ENCODE measurements around the gene ASCL2. TPM values are rescaled to one million over a fixed set of nuclear protein-coding genes. Genes with fewer than 3 reads are reported as not detected.

The ASCL2 gene
- total and polyA plus RNA-seq, 2 donors (not counting 3 experiments of a cell fraction or from before 2014, with no cell fraction given) = not detected

DNA sequence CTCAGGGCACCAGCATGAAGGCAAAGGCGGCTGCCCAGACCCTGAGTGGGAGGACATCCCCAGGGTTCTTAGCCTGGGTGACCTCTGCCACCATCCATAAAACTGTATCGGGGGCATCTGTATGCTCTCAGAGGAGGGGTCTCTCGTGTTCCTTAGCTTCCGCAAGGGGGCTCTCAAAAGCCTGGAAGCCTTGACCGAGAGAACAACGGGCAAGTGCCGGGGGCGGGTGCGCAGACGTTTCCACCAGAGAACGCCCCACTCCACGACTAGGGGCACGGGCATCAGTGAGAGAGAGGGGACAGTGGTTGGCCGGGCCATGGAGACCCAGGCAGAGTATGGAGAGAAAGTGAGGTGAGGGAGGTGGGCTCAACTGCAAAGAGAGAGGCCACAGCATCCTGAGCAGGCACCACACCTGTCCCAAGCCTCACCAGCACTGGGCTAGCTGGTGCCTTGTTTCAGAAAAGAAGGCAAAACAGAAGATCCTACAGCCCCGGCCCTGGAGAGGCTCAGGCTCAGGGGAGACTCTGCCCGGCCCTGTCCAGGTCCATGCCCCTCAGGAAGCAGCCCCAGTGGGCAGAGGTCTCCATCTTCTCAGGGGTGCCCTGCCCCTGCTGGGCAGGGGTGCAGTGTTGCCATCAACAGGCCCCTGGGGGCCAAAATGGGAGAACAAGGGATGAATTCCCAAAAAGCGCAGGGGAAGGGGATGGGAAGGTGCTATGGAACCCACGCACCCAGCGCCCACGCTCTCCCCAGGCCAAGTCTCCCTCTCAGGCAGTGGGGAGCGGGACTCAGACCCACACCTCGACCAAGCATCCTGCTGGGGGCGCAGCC lies 37.3 kb upstream of the ASCL2 start:
- Histone ChIP-seq H3K36me3 (ENCODE audit: control insufficient read depth in 2 of 2, extremely low read depth in 1 of 2, insufficient read depth in 2 of 2, low read length in 2 of 2) (no peaks in the 10 kb centered on the region), H3K9ac (replicated peaks; ENCODE audit: extremely low read depth, insufficient read depth, low read length) (no peak overlapping the region), H3K4me3 (replicated peaks in 1 of 3; ENCODE audit: insufficient read depth in 1 of 3, low read depth in 1 of 3, low read length in 3 of 3) (no peak overlapping the region), H3K79me2 (ENCODE audit: control insufficient read depth, insufficient read depth, low read length) (no peaks in the 10 kb centered on the region), H3K27ac (ENCODE audit: insufficient read depth, low read depth, low read length) (no peak overlapping the region), H3K27me3 (ENCODE audit: control insufficient read depth in 2 of 2, insufficient read depth in 2 of 2, low read length in 2 of 2) (no peaks in the 10 kb centered on the region), H3K9me1 (replicated peaks; ENCODE audit: control insufficient read depth, extremely low read depth, insufficient read depth, low read length) (no peaks in the 10 kb centered on the region), H4K20me1 (replicated peaks; ENCODE audit: control insufficient read depth, extremely low read depth, insufficient read depth, low read length) (no peaks in the 10 kb centered on the region), H3K4me1 (ENCODE audit: control insufficient read depth, extremely low read depth, insufficient read depth, low read length) (peaks cover 7% of the 10 kb centered on the region), H2AFZ (ENCODE audit: low read depth, low read length) (no peak overlapping the region), H3K9me3 (replicated peaks; ENCODE audit: control insufficient read depth, insufficient read depth, low read length) (no peaks in the 10 kb centered on the region), H3K4me2 (ENCODE audit: insufficient read depth, low read length) (no peak overlapping the region)
- ChIA-PET CTCF (interaction anchor here (3.5 to 7.0 kb wide), 4 partner anchors 60 to 114 kb away, joined by 11 to 829 read pairs (median 45); partner anchors contain the start of gene TSSC4), POLR2A (no interaction called here)
- no peak for DNase-seq (ENCODE audit: low read depth, low spot score)
- dilution Hi-C loops (cut with MboI; ENCODE audit: extremely low pct_ligation_motif_present, low sequenced_read_pairs) (no loop called here), intact Hi-C loops (cut with micrococcal nuclease) (loop anchor here (10.0 kb wide), 1 partner anchor 577 kb away; the partner anchor contains the start of gene CDKN1C)
- FAIRE-seq = no peak
- TF ChIP-seq MYC (IDR thresholded peaks at IDR 0.05; ENCODE audit: low read depth, low read length) (no peak), POLR2AphosphoS5 (IDR thresholded peaks at IDR 0.05; ENCODE audit: insufficient read depth, low read depth, low read length) (no peak), GATA2 (IDR thresholded peaks at IDR 0.05; ENCODE audit: insufficient read depth, insufficient read length, low read depth, low read length) (no peak), JUN (IDR thresholded peaks at IDR 0.05; ENCODE audit: borderline replicate concordance, insufficient read depth, insufficient read length, low read depth) (no peak), POLR2A (IDR thresholded peaks at IDR 0.05; ENCODE audit: low read depth, low read length) (no peak), EZH2 (IDR thresholded peaks at IDR 0.05; ENCODE audit: borderline replicate concordance, low read depth, low read length, severe bottlenecking) (no peak)
- TF ChIP-seq, protein P1, sequence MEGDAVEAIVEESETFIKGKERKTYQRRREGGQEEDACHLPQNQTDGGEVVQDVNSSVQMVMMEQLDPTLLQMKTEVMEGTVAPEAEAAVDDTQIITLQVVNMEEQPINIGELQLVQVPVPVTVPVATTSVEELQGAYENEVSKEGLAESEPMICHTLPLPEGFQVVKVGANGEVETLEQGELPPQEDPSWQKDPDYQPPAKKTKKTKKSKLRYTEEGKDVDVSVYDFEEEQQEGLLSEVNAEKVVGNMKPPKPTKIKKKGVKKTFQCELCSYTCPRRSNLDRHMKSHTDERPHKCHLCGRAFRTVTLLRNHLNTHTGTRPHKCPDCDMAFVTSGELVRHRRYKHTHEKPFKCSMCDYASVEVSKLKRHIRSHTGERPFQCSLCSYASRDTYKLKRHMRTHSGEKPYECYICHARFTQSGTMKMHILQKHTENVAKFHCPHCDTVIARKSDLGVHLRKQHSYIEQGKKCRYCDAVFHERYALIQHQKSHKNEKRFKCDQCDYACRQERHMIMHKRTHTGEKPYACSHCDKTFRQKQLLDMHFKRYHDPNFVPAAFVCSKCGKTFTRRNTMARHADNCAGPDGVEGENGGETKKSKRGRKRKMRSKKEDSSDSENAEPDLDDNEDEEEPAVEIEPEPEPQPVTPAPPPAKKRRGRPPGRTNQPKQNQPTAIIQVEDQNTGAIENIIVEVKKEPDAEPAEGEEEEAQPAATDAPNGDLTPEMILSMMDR (IDR thresholded peaks at IDR 0.05; ENCODE audit: extremely low read depth in 1 of 2, insufficient read depth in 1 of 2, low read depth in 1 of 2, low read length in 2 of 2) = no peak
- TF ChIP-seq, protein P2, sequence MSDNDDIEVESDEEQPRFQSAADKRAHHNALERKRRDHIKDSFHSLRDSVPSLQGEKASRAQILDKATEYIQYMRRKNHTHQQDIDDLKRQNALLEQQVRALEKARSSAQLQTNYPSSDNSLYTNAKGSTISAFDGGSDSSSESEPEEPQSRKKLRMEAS (IDR thresholded peaks at IDR 0.05; ENCODE audit: insufficient read depth, insufficient read length) = no peak
- BruUV-seq (replicated peaks) = no TSS peak

Measured in endothelial cell of umbilical vein (primary cell).